ENCODE results near the gene HCN4. TPM values are rescaled to one million over a fixed set of nuclear protein-coding genes. Genes with fewer than 3 reads are reported as not detected.

Gene HCN4
- total and polyA plus RNA-seq, 4 donors: not detected

- no peak for DNase-seq (ENCODE audit: low spot score)
- no peaks in the 10 kb centered on the region for H3K9me3 ChIP-seq (ENCODE audit: control insufficient read depth in 4 of 4, low read length in 3 of 4)
- 58% methylated on average over 5 of the region's 5 CpGs for WGBS
These were observed 6.3 kb upstream of the HCN4 start for GRCh38 chr15:73375012-73375411.

DNA sequence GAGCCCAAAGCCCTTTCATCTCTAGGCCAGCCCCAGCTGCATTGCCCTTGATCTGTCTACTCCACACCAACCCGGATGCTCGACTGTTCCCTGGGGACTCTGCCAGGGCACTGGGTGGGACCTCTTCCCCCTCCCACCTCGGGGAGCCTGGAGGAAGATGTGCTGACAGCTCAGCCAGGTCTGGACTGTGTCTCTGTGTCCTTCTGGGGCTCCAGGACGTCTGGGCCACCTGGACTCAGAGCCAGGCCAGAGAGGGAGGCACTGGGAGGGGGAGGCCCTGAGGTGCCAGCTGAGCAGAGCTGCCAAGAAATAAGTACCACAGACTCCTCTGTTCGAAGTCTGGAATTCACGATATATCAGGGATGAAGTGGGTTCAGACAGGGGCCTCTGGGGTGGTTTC lies 5.8 kb upstream of the HCN4 start:
- no peak overlapping the region for H3K27ac ChIP-seq (ENCODE audit: low read depth in 1 of 2, low read length in 2 of 2)
- WGBS: 41% methylated on average over 6 of the region's 6 CpGs
- no peak overlapping the region for H3K4me3 ChIP-seq (ENCODE audit: low read depth in 1 of 3, low read length in 3 of 3)
- no peak overlapping the region for H3K9ac ChIP-seq (ENCODE audit: low read depth in 1 of 2, low read length in 2 of 2)
- no peak for TF ChIP-seq HNF4A (conservative IDR thresholded peaks at IDR 0.05)
- no peaks in the 10 kb centered on the region for H3K9me3 ChIP-seq (ENCODE audit: control insufficient read depth in 4 of 4, low read length in 3 of 4)
- H3K36me3 ChIP-seq (ENCODE audit: control insufficient read depth in 4 of 4, insufficient read depth in 3 of 4, low read depth in 1 of 4, low read length in 3 of 4): no peaks in the 10 kb centered on the region
- H3K4me1 ChIP-seq (ENCODE audit: control insufficient read depth in 4 of 4, insufficient read depth in 4 of 4, low read length in 3 of 4): no peaks in the 10 kb centered on the region
- no peak for DNase-seq (ENCODE audit: low spot score)
- peaks cover 0 to 4% (median 1%) of the 10 kb centered on the region in 4 donors for H3K27me3 ChIP-seq (ENCODE audit: control insufficient read depth in 4 of 4, insufficient read depth in 4 of 4, low read length in 3 of 4)

More at GRCh38 chr15:73375012-73375411, 6.3 kb upstream of the HCN4 start:
- Histone ChIP-seq H3K9ac (ENCODE audit: low read depth in 1 of 2, low read length in 2 of 2) (no peak overlapping the region), H3K27ac (ENCODE audit: low read depth in 1 of 2, low read length in 2 of 2) (no peak overlapping the region), H3K4me1 (ENCODE audit: control insufficient read depth in 4 of 4, insufficient read depth in 4 of 4, low read length in 3 of 4) (no peaks in the 10 kb centered on the region), H3K4me3 (ENCODE audit: low read depth in 1 of 3, low read length in 3 of 3) (no peak overlapping the region), H3K27me3 (ENCODE audit: control insufficient read depth in 4 of 4, insufficient read depth in 4 of 4, low read length in 3 of 4) (peaks cover 0 to 4% (median 0%) of the 10 kb centered on the region in 4 donors), H3K36me3 (ENCODE audit: control insufficient read depth in 4 of 4, insufficient read depth in 3 of 4, low read depth in 1 of 4, low read length in 3 of 4) (no peaks in the 10 kb centered on the region)
- no peak for TF ChIP-seq NR2F2 (IDR thresholded peaks at IDR 0.05)

DNA sequence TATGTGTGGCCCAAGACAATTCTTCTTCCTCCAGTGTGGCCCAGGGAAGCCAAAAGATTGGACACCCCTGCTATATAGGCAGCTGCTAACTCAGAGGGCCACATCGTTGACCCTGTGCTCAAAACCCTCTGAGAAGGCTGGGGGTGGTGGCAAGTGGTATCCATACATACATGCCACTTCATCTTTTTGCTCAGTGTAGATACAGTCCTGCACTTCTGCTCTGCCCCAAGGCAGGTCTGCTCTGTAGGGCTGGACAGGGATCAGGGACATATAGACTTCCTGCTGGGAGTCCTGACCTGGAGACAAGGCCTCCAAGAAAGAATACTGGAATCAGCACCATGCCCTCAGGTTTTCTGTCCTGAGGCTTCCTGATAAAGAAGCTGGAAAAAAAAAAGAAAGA lies 4.5 kb upstream of the HCN4 start:
- WGBS: 58% methylated on average over 1 of the region's 1 CpG
- Histone ChIP-seq H3K4me3 (ENCODE audit: low read depth in 1 of 3, low read length in 3 of 3) (no peak overlapping the region), H3K9me3 (ENCODE audit: control insufficient read depth in 4 of 4, low read length in 3 of 4) (no peaks in the 10 kb centered on the region), H3K36me3 (ENCODE audit: control insufficient read depth in 4 of 4, insufficient read depth in 3 of 4, low read depth in 1 of 4, low read length in 3 of 4) (no peaks in the 10 kb centered on the region), H3K27me3 (ENCODE audit: control insufficient read depth in 4 of 4, insufficient read depth in 4 of 4, low read length in 3 of 4) (peaks cover 0 to 5% (median 3%) of the 10 kb centered on the region in 4 donors), H3K4me1 (ENCODE audit: control insufficient read depth in 4 of 4, insufficient read depth in 4 of 4, low read length in 3 of 4) (peaks cover 0 to 6% (median 3%) of the 10 kb centered on the region in 4 donors), H3K9ac (ENCODE audit: low read depth in 1 of 2, low read length in 2 of 2) (no peak overlapping the region), H3K27ac (ENCODE audit: low read depth in 1 of 2, low read length in 2 of 2) (no peak overlapping the region)
- no peak for TF ChIP-seq RAD21 (IDR thresholded peaks at IDR 0.05)
- TF ChIP-seq GABPA (IDR thresholded peaks at IDR 0.05 in 1 of 2, conservative IDR thresholded peaks at IDR 0.05 in 1 of 2): no peak
- no peak for TF ChIP-seq HNF4A (conservative IDR thresholded peaks at IDR 0.05)
- TF ChIP-seq NR2F2 (IDR thresholded peaks at IDR 0.05): no peak
- TF ChIP-seq MAX (IDR thresholded peaks at IDR 0.05): no peak
- TF ChIP-seq FOXA2 (IDR thresholded peaks at IDR 0.05): no peak
- TF ChIP-seq REST (IDR thresholded peaks at IDR 0.05): no peak
- no peak for TF ChIP-seq ZBTB33 (IDR thresholded peaks at IDR 0.05)
- TF ChIP-seq TAF1 (conservative IDR thresholded peaks at IDR 0.05): no peak
- no peak for TF ChIP-seq SP1 (IDR thresholded peaks at IDR 0.05)
- no peak for DNase-seq (ENCODE audit: low spot score)
